KMS-11 (cell line): ENCODE results near the gene PLIN1.

ENCODE experiments used
- H2AFZ ChIP-seq: fragments of 200-600 bp; sonication (generic); 2 replicates; pipeline ENCODE4 v1.6.1; 2016; ENCODE audit warnings: antibody characterized with exemption, mixed run types, low read depth
- H3K27ac ChIP-seq: fragments of 200-600 bp; sonication (generic); 2 replicates; pipeline ENCODE4 v1.6.1; 2016; ENCODE audit warnings: mild to moderate bottlenecking, mixed run types
- H3K27me3 ChIP-seq: fragments of 200-600 bp; sonication (generic); 2 replicates; pipeline ENCODE4 v1.6.1; 2017; ENCODE audit warnings: mild to moderate bottlenecking, low read depth, mixed run types, moderate library complexity; ENCODE audit not compliant: insufficient read depth
- H3K36me3 ChIP-seq: fragments of 200-600 bp; sonication (generic); 2 replicates; pipeline ENCODE4 v1.6.1; 2017; ENCODE audit warnings: mild to moderate bottlenecking, mixed run types; ENCODE audit not compliant: insufficient read depth
- H3K4me1 ChIP-seq: fragments of 200-600 bp; sonication (generic); 2 replicates; pipeline ENCODE4 v1.6.1; 2016; ENCODE audit warnings: mild to moderate bottlenecking, low read depth, mixed run types; ENCODE audit not compliant: poor library complexity, severe bottlenecking
- H3K4me2 ChIP-seq: fragments of 200-600 bp; sonication (generic); 2 replicates; pipeline ENCODE4 v1.7.0; 2016; ENCODE audit warnings: mild to moderate bottlenecking, mixed run types
- H3K4me3 ChIP-seq: fragments of 200-600 bp; sonication (generic); IDR thresholded peaks from 2 replicates; pipeline ENCODE4 v1.6.1; 2017; ENCODE audit warnings: low read depth, low read length, mixed read lengths; ENCODE audit not compliant: insufficient read depth
- H3K79me2 ChIP-seq: fragments of 200-600 bp; sonication (generic); 2 replicates; pipeline ENCODE4 v1.6.1; 2016; ENCODE audit warnings: low read depth, mixed run types; ENCODE audit not compliant: insufficient read depth
- H3K9ac ChIP-seq: fragments of 200-600 bp; sonication (generic); 2 replicates; pipeline ENCODE4 v1.6.1; 2016; ENCODE audit warnings: mild to moderate bottlenecking, mixed run types
- H4K20me1 ChIP-seq: fragments of 200-600 bp; sonication (generic); 2 replicates; pipeline ENCODE4 v1.6.1; 2016; ENCODE audit warnings: mild to moderate bottlenecking, mixed run types; ENCODE audit not compliant: insufficient read depth
- CTCF ChIP-seq: fragments of 200-600 bp; sonication (generic); conservative IDR thresholded peaks from 2 replicates; pipeline ENCODE4 v1.6.1; 2017; ENCODE audit warnings: low read depth, mild to moderate bottlenecking, antibody characterized with exemption, low read length, moderate library complexity, mixed read lengths

Gene PLIN1

GRCh38 chr15:89641053-89641452, 38.1 kb downstream of the PLIN1 start:
- Histone ChIP-seq H3K36me3 (no peaks in the 10 kb centered on the region), H3K27me3 (no peaks in the 10 kb centered on the region), H3K27ac (no peak overlapping the region), H2AFZ (no peak overlapping the region), H3K9ac (no peak overlapping the region), H3K79me2 (no peaks in the 10 kb centered on the region), H4K20me1 (no peaks in the 10 kb centered on the region), H3K4me2 (no peak overlapping the region), H3K4me3 (no peak overlapping the region), H3K4me1 (no peaks in the 10 kb centered on the region)
- TF ChIP-seq CTCF = no peak

GRCh38 chr15:89640245-89640644, 38.9 kb downstream of the PLIN1 start:
- no peak overlapping the region for H3K4me2 ChIP-seq
- no peaks in the 10 kb centered on the region for H3K4me1 ChIP-seq
- TF ChIP-seq CTCF = no peak
- H2AFZ ChIP-seq = no peak overlapping the region
- no peak overlapping the region for H3K9ac ChIP-seq
- H4K20me1 ChIP-seq = no peaks in the 10 kb centered on the region
- H3K4me3 ChIP-seq = no peak overlapping the region
- no peak overlapping the region for H3K27ac ChIP-seq
- H3K79me2 ChIP-seq = no peaks in the 10 kb centered on the region
- H3K36me3 ChIP-seq = no peaks in the 10 kb centered on the region
- H3K27me3 ChIP-seq = no peaks in the 10 kb centered on the region

- no peak for TF ChIP-seq CTCF
- Histone ChIP-seq H3K79me2 (no peaks in the 10 kb centered on the region), H4K20me1 (no peaks in the 10 kb centered on the region), H3K9ac (no peak overlapping the region), H3K4me3 (no peak overlapping the region), H3K4me2 (no peak overlapping the region), H2AFZ (no peak overlapping the region), H3K36me3 (no peaks in the 10 kb centered on the region), H3K27me3 (no peaks in the 10 kb centered on the region), H3K4me1 (no peaks in the 10 kb centered on the region), H3K27ac (no peak overlapping the region)
Measured at GRCh38 chr15:89633585-89633984, 45.6 kb downstream of the PLIN1 start.

- no peaks in the 10 kb centered on the region for H3K4me1 ChIP-seq
- no peaks in the 10 kb centered on the region for H4K20me1 ChIP-seq
- H3K36me3 ChIP-seq = peaks cover 3% of the 10 kb centered on the region
- H3K9ac ChIP-seq = no peak overlapping the region
- no peak for TF ChIP-seq CTCF
- no peaks in the 10 kb centered on the region for H3K79me2 ChIP-seq
- H3K4me3 ChIP-seq = no peak overlapping the region
- H2AFZ ChIP-seq = no peak overlapping the region
- H3K27me3 ChIP-seq = no peaks in the 10 kb centered on the region
- no peak overlapping the region for H3K27ac ChIP-seq
- no peak overlapping the region for H3K4me2 ChIP-seq
Measured at GRCh38 chr15:89632563-89633430, 46.4 kb downstream of the PLIN1 start.
